PFSK-1 (cell line): ENCODE measurements around the gene FAM219A.

ENCODE experiments used
- FOXP2 ChIP-seq: optimal IDR thresholded peaks from 2 replicates; pipeline ENCODE3; 2011; ENCODE audit warnings: borderline replicate concordance, control low read depth, inconsistent platforms; ENCODE audit not compliant: insufficient read depth; ENCODE audit errors: extremely low read length, extremely low read depth
- POLR2AphosphoS5 ChIP-seq: IDR thresholded peaks from 2 replicates; pipeline ENCODE4 v1.6.1; 2012; ENCODE audit warnings: low read depth, mild to moderate bottlenecking, control low read depth, low read length, moderate library complexity
- REST ChIP-seq, 2 experiments: IDR thresholded peaks; 2 replicates each; pipeline versions ENCODE4 v1.6.1 to v1.8.0; 2011 to 2012; ENCODE audit warnings: low read depth in 2 of 2, low read length in 2 of 2, control low read depth in 1 of 2, inconsistent platforms in 1 of 2, mild to moderate bottlenecking in 1 of 2, moderate library complexity in 1 of 2; ENCODE audit not compliant: insufficient read depth in 1 of 2
- SIN3A ChIP-seq: IDR thresholded peaks from 2 replicates; pipeline ENCODE4 v1.6.1; 2012; ENCODE audit warnings: mild to moderate bottlenecking, low read length, moderate library complexity, borderline replicate concordance; ENCODE audit not compliant: insufficient read depth
- TAF1 ChIP-seq: IDR thresholded peaks from 2 replicates; pipeline ENCODE4 v1.6.1; 2012; ENCODE audit warnings: low read length, control low read depth, borderline replicate concordance; ENCODE audit not compliant: insufficient read depth

Gene FAM219A

GRCh38 chr9:34377404-34377746, 81.0 kb downstream of the FAM219A start:
- TF ChIP-seq REST (IDR thresholded peaks at IDR 0.05; ENCODE audit: insufficient read depth in 1 of 2, low read depth in 2 of 2, low read length in 2 of 2) (no peak), FOXP2 (no peak), TAF1 (no peak), POLR2AphosphoS5 (no peak), SIN3A (no peak)

- no peak for TF ChIP-seq SIN3A
- peak; percentile 58; the same call in 1 of the 2 replicates for TF ChIP-seq POLR2AphosphoS5
- TF ChIP-seq FOXP2: peak; percentile 17
Measured at GRCh38 chr9:34376596-34377403, 81.6 kb downstream of the FAM219A start, which contains the start of gene MYORG. Gene MYORG (minus strand): TSS chr9:34376898. CDS start chr9:34372943, 3,955 bp downstream.

GRCh38 chr9:34375901-34376595, 82.3 kb downstream of the FAM219A start:
- TF ChIP-seq REST (IDR thresholded peaks at IDR 0.05; ENCODE audit: insufficient read depth in 1 of 2, low read depth in 2 of 2, low read length in 2 of 2) (no peak), TAF1 (no peak), POLR2AphosphoS5 (no peak), FOXP2 (no peak), SIN3A (no peak)

- TF ChIP-seq POLR2AphosphoS5 (no peak), FOXP2 (no peak), SIN3A (no peak), REST (IDR thresholded peaks at IDR 0.05; ENCODE audit: insufficient read depth in 1 of 2, low read depth in 2 of 2, low read length in 2 of 2) (no peak), TAF1 (no peak)
Measured at GRCh38 chr9:34374905-34375552, 83.3 kb downstream of the FAM219A start.

GRCh38 chr9:34374339-34374738, 84.0 kb downstream of the FAM219A start:
- TF ChIP-seq REST (IDR thresholded peaks at IDR 0.05; ENCODE audit: insufficient read depth in 1 of 2, low read depth in 2 of 2, low read length in 2 of 2) (no peak), SIN3A (no peak), FOXP2 (no peak), TAF1 (no peak), POLR2AphosphoS5 (no peak)
